CD4-positive, alpha-beta T cell treated with Interleukin-21 for 1 hour (primary cell): ENCODE results near the gene CHAMP1.
A peak's percentile ranks its signal among the peaks of the same experiment; 100 is the strongest.

Experiments
- DNase-seq: peaks from one replicate; pipeline ENCODE4 v3.0.0-alpha.2; 2020

Gene CHAMP1

GRCh38 chr13:114314074-114314912 is at the start of gene CHAMP1:
CHAMP1 (plus strand) TSS chr13:114314503; CDS start chr13:114323843, 9,340 bp downstream.
- peak; percentile 91 for DNase-seq

DNA sequence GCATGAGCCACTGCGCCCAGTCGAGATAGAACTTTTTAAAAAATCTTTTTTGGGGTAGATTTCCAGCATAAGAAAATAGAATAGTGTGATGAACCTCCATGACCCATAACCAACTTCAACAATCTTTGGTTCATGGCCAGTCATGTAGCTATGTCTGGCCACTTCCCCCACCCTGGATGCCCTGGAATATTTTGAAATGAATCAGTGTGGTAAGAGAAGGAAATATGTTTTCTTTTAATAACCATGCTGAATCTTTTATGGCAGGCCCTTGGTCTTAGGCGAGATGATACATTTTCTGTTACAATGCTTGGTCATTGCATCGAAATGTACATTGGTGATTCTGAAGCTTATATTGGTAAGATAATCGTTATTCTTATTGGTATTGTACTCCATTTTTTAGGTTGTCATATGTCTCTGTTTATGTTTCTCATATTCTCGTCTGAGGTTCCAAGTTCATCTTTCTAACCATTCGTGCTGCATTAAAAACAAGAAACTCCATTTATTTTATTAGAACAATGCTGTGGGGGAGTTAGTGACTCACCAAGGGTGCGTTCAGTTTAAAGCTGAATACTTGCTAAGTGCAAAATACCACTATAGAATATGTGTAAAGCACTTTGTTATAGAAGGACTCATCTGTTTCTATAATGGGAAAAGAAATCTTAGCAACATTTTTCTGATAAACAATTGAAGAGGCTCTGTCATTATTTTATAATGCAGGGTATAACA is 49.3 kb upstream of the CHAMP1 start:
- DNase-seq, result no peak

DNA sequence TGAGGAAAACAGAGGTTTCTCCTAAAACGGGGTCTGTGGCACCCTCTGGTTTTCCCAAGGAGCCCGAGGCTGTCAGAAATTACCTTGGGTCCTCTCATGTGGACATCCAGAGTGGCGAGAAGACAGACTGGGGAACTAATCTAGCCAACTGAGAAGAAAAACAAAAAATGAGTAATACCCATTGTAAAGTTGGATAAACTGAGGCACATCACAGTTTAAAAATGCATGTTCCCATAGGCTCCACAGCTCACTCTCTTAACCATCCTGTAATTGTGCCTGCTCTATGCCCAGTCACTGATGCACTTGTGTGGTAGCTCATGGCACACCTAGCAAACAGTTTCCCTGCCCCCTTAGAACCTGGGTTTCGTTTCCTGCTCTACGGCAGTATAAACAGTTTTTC is 48.1 kb upstream of the CHAMP1 start:
- DNase-seq, result no peak

GRCh38 chr13:114268344-114269280 is 45.7 kb upstream of the CHAMP1 start:
- peak; percentile 47 for DNase-seq

- DNase-seq, result no peak
These were observed 45.0 kb upstream of the CHAMP1 start for GRCh38 chr13:114269281-114269770.

GRCh38 chr13:114272977-114273376 is 41.3 kb upstream of the CHAMP1 start:
- DNase-seq, result no peak

GRCh38 chr13:114275304-114275703 is 39.0 kb upstream of the CHAMP1 start:
- no peak for DNase-seq

DNA sequence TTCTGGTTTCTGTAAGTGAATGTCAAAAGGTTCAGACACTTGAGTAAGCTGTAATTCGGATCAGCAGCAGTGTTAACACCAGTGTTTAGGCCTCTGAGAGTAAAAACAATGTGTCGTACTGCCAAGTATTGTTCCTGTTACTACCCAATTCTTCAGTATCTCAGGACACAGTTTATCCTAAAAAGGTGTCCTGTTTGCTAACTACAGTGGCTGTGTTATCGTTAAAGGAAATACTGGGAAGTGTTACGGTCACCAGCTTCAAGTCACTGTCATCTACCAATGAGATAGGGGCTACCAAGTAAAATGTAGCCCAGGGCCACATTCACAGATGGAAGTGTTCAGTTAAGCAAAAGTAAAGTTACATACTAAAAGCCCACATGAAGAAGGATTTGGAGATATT is 35.2 kb upstream of the CHAMP1 start:
- no peak for DNase-seq

GRCh38 chr13:114279758-114280355 is 34.4 kb upstream of the CHAMP1 start:
- no peak for DNase-seq

DNA sequence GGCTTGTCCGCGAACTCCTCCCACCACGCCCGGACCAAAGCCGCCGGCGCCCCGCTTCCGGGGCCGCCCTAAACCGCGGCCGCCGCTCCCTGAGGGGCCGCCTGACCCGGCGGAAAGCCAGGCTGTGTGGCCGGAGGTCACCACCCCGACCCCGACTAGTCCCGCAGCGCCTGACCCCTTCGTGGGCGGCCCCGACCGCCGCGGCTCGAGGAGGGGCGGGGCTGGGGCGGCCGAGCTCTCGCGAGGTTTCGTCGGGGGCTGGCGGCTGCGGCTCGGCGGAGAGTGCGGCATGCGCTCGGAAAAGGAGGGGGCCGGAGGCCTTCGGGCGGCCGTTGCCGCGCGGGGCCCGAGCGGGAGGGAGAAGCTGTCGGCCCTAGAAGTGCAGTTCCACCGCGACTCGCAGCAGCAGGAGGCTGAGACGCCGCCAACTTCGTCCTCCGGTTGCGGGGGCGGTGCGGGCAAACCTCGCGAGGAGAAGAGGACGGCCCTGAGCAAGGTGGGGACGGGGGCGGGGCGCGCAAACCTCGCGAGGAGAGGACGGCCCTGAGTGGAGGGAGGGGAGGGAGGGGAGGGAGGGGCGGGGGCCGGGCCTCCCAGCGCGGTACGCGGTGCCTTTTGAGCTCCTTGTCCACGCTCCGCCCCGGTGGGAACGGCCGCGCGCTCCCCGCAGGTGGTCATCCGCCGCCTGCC is 32.8 kb upstream of the CHAMP1 start, which contains the start of gene UPF3A:
UPF3A (plus strand) TSS at position 251 of the 690 bp plus-strand sequence; CDS start at position 290, 39 bp downstream.
- DNase-seq, result peak; percentile 88

GRCh38 chr13:114282041-114282670 is 32.1 kb upstream of the CHAMP1 start:
- DNase-seq, result no peak

DNA sequence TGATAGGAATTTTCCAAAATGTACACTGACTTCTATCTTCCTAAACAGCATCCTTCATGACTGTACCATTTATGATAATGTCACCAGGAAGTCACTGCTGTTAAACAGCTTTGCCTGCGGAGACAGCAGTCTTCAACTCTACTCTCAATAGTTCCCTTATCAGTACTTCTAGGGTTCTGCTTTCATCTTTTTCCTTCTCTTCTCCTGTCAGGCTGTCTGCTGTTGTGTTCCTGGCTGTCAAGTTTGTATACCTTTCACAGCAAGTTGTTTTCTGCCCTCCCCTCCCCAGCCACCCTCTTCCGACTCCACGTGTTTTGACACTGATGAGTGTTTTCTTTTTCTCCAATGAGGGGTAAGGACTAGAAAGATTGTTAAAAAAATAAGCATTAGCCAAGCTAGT is 30.7 kb upstream of the CHAMP1 start:
- DNase-seq, result no peak

GRCh38 chr13:114284680-114285079 is 29.6 kb upstream of the CHAMP1 start:
- no peak for DNase-seq

- DNase-seq, result no peak
These were observed 29.0 kb upstream of the CHAMP1 start for GRCh38 chr13:114285166-114285808.

DNA sequence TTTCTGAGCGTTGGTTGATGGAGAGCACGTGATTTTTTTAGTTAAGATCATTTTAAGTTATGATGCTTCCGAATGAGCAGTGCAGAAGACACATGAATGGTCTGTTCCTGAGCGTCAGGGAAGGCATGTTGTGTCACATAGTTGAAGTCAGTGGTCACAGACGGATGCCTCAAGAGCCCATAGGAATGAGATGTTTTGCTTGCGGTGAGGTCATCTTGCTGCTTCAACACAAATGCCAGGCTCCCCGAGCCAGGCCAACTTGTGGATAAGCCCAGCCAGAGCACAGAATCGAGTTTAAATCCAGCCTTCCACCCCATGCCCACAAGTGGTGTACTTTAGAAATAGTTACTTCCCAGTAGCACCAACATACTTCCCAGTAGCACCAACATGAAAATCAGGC is 27.5 kb upstream of the CHAMP1 start:
- no peak for DNase-seq

DNA sequence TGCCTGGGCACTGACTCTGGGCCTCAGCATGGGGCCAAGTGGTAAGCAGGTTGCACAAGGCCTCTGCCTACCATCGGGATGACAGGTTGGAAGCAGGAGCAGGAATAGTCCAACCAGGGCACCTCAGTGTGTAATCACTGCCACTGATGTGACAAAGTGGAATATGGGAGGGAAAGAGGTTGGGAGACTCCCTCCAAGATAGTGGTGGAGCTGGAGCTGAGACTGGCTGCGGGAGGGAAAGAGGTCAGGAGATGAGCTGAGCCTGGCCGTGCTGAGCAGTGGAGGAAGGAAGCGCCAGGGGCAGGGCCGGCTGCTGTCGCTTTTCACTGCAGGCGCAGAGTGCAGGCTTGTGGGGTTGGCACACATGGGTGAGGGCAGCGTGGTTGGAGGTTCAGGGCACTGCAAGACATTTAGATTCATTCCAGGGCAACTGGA is 26.1 kb upstream of the CHAMP1 start:
- no peak for DNase-seq

- no peak for DNase-seq
These were observed 17.9 kb upstream of the CHAMP1 start for GRCh38 chr13:114296448-114296847.

DNA sequence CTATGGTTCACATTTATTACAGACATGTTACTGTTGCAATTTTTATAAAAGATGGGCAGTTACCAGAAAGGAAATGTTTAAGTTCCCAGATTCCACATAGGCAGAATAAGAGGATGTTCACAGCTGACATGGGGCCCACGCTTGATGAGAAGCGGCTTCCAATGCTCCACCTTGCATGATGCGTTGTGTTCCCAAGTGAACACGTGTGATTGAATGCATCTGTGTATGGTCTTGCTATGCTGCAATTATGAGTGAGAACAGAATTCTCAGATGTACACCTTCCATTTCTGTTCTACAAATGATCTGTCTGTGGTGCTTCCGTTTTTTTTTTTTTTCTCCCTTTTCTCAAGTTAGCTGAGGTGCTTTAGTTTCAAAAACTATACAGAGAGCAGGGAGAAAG is 17.4 kb upstream of the CHAMP1 start:
- DNase-seq, result no peak

GRCh38 chr13:114298866-114299265 is 15.4 kb upstream of the CHAMP1 start:
- DNase-seq, result no peak

DNA sequence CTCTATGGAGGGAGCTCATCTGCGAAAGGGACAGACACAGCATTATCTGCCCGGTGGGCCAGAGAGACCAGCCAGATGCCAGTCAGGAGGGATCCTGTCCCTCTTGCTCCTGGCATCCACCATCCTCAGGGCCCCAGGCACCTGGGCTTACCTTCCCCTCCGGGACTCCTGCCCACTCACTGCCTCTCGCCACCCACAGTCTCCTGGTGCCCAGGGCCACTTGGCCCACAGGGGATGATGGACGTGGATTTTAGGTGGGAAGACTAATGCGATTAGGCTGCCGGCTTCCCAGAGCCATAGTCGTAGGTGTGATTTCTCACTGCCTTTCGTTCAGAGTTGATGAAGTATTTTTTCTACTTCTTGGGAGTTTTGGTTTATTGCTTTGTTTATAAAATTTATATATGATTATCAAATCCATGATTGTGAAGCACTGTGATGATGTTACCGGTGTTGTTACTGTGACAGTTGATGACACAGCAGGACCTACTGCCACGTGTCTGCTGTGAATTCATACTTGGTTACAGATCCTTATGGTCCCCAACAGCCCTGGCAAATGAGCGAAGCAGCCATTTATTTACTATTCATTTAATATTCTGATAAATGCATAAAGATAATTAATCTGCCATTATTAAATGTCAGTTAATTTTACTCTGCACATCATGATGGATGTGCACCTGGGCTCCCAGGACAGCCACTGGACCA is 14.5 kb upstream of the CHAMP1 start:
- no peak for DNase-seq
